ENCODE measurements around the gene OLFM2. TPM values are rescaled to one million over a fixed set of nuclear protein-coding genes. Genes with fewer than 3 reads are reported as not detected.
A peak's percentile ranks its signal among the peaks of the same experiment; 100 is the strongest.

The OLFM2 gene
- total RNA-seq, 1 experiment from 2014 or later = 9.7 TPM

DNA sequence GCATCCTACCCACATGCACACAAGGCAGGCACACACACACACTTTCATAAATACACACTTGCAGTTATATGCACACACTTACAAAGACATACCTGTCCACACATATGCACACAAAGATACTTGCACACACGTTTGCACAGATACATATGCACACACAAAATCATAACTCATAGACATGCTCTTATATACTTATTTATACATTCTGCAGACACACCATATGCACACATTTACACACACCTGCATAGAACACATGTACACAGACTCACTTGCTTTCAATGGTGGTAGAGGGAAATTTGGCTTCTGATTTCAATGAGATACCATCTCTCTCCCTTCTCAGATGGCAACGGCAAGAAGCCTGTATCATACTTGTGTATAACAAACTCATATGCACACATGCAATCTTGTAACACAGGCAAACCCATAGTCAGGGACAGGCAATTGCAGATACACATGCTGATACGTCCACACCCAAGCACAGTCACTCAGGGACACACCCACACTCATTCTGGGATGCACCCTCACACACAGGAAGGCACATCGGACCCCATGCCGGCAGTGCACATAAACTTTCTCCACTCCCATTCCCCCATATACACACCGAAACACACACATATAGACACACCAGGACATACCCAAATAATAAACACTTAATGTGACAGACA is 24.7 kb downstream of the OLFM2 start:
- CTCF ChIA-PET = interaction anchor here (0.6 kb wide), 1 partner anchor 164 kb away, joined by 6 read pairs; no protein-coding TSS in a partner anchor
- TSS peak; percentile 65 for BruUV-seq (replicated peaks)
- TF ChIP-seq SIN3A (IDR thresholded peaks at IDR 0.05; ENCODE audit: borderline replicate concordance, insufficient read depth, low read depth, low read length) (no peak), TCF7L2 (IDR thresholded peaks at IDR 0.05; ENCODE audit: low read depth, low read length) (no peak), REST (IDR thresholded peaks at IDR 0.05; ENCODE audit: insufficient read depth in 1 of 2, low read depth in 2 of 2, low read length in 1 of 2) (no peak), CTCF (IDR thresholded peaks at IDR 0.05) (no peak), POLR2AphosphoS5 (IDR thresholded peaks at IDR 0.05; ENCODE audit: low read depth, low read length) (no peak)
- no peaks in the 10 kb centered on the region for H3K27me3 ChIP-seq (ENCODE audit: control insufficient read depth, insufficient read depth, low read length)
- in situ Hi-C loops (cut with HindIII; ENCODE audit: low pct_unique_long_range_greater_than_20kb, low sequenced_read_pairs) = no loop called here
- no peaks in the 10 kb centered on the region for H3K9me3 ChIP-seq (ENCODE audit: control insufficient read depth, insufficient read depth, low read depth, low read length)
- intact Hi-C loops (cut with micrococcal nuclease; ENCODE audit: unreplicated experiment) = no loop called here
- DNase-seq (ENCODE audit: low read depth, low spot score) = no peak
- H3K4me3 ChIP-seq (ENCODE audit: low read depth in 2 of 2, low read length in 2 of 2) = no peak overlapping the region
- H3K27ac ChIP-seq (ENCODE audit: low read length) = no peak overlapping the region
- no peak for ATAC-seq
- no peaks in the 10 kb centered on the region for H3K4me1 ChIP-seq (ENCODE audit: control insufficient read depth, insufficient read depth, low read length)
- POLR2A ChIA-PET = no interaction called here
- no peaks in the 10 kb centered on the region for H3K36me3 ChIP-seq (ENCODE audit: control insufficient read depth, insufficient read depth, low read length)

DNA sequence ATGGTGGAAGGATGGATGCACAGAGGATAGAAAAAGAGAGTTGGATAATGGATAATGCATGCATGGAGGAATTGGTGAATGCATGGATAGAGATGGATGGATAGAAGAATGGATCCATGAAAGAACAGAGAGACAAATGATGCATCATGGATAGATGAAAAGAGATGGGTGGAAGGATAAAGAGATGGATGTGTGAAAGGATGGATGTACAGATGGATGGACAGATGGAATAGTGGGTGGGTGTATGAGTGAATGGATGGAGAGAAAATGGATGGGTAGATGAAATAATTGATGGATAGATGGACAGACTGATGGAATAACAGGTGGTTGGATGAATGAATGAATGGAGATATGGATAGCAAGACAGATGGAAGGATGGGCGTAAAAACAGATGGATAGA is 25.7 kb downstream of the OLFM2 start:
- H3K36me3 ChIP-seq (ENCODE audit: control insufficient read depth, insufficient read depth, low read length) = no peaks in the 10 kb centered on the region
- intact Hi-C loops (cut with micrococcal nuclease; ENCODE audit: unreplicated experiment) (no loop called here), in situ Hi-C loops (cut with HindIII; ENCODE audit: low pct_unique_long_range_greater_than_20kb, low sequenced_read_pairs) (no loop called here)
- ATAC-seq (no peak), DNase-seq (ENCODE audit: low read depth, low spot score) (no peak)
- H3K27ac ChIP-seq (ENCODE audit: low read length) = no peak overlapping the region
- no peaks in the 10 kb centered on the region for H3K9me3 ChIP-seq (ENCODE audit: control insufficient read depth, insufficient read depth, low read depth, low read length)
- no peaks in the 10 kb centered on the region for H3K4me1 ChIP-seq (ENCODE audit: control insufficient read depth, insufficient read depth, low read length)
- ChIA-PET CTCF (no interaction called here), POLR2A (no interaction called here)
- H3K4me3 ChIP-seq (ENCODE audit: low read depth in 2 of 2, low read length in 2 of 2) = no peak overlapping the region
- H3K27me3 ChIP-seq (ENCODE audit: control insufficient read depth, insufficient read depth, low read length) = no peaks in the 10 kb centered on the region
- TF ChIP-seq REST (IDR thresholded peaks at IDR 0.05; ENCODE audit: insufficient read depth in 1 of 2, low read depth in 2 of 2, low read length in 1 of 2) (no peak), CTCF (IDR thresholded peaks at IDR 0.05) (no peak), SIN3A (IDR thresholded peaks at IDR 0.05; ENCODE audit: borderline replicate concordance, insufficient read depth, low read depth, low read length) (no peak), TCF7L2 (IDR thresholded peaks at IDR 0.05; ENCODE audit: low read depth, low read length) (no peak), POLR2AphosphoS5 (IDR thresholded peaks at IDR 0.05; ENCODE audit: low read depth, low read length) (no peak)
- BruUV-seq (replicated peaks) = no TSS peak
